HG02642 (cell line): Measurements from ENCODE around the gene TMPRSS15.

Experiments used
- ATAC-seq: cut with Tn5 transposase; IDR thresholded peaks from one replicate; pipeline ENCODE4 v1.9.1; 2021; ENCODE audit warnings: mild to moderate bottlenecking; ENCODE audit not compliant: unreplicated experiment, poor library complexity

The TMPRSS15 gene

GRCh38 chr21:18251065-18251464 is 152.5 kb downstream of the TMPRSS15 start:
- no peak for ATAC-seq

- no peak for ATAC-seq
These were observed 153.9 kb downstream of the TMPRSS15 start for GRCh38 chr21:18249672-18250071.

GRCh38 chr21:18248171-18248570 is 155.4 kb downstream of the TMPRSS15 start:
- no peak for ATAC-seq

- ATAC-seq: no peak
These were observed 158.1 kb downstream of the TMPRSS15 start for GRCh38 chr21:18245464-18245967.

- no peak for ATAC-seq
These were observed 158.7 kb downstream of the TMPRSS15 start, which contains the start of gene CHODL for GRCh38 chr21:18244671-18245463. CHODL (plus strand) TSS chr21:18244833; CDS start chr21:18245224, 391 bp downstream.

GRCh38 chr21:18235545-18235944 is 168.0 kb downstream of the TMPRSS15 start:
- ATAC-seq: no peak

GRCh38 chr21:18228060-18228739 is 175.4 kb downstream of the TMPRSS15 start:
- no peak for ATAC-seq

- ATAC-seq: no peak
These were observed 181.2 kb downstream of the TMPRSS15 start for GRCh38 chr21:18222346-18222745.

- no peak for ATAC-seq
These were observed 183.1 kb downstream of the TMPRSS15 start for GRCh38 chr21:18220498-18220897.
